Fibroblast of lung (primary cell): Measurements from ENCODE around the gene TSHZ3.

ENCODE experiments used
- CTCF ChIP-seq, 2 donors: IDR thresholded peaks in 1 of 2; conservative IDR thresholded peaks in 1 of 2; 1 replicate in 1 of 2; 2 replicates in 1 of 2; pipeline ENCODE4 v1.5.1; 2011 to 2012; ENCODE audit warnings: low read length in 2 of 2, control low read depth in 1 of 2, inconsistent platforms in 1 of 2, low read depth in 1 of 2, mild to moderate bottlenecking in 1 of 2
- EZH2 ChIP-seq: IDR thresholded peaks from 2 replicates; pipeline ENCODE4 v1.5.1; 2012; ENCODE audit warnings: low read length, control low read depth, mild to moderate bottlenecking; ENCODE audit errors: missing control alignments

DNA sequence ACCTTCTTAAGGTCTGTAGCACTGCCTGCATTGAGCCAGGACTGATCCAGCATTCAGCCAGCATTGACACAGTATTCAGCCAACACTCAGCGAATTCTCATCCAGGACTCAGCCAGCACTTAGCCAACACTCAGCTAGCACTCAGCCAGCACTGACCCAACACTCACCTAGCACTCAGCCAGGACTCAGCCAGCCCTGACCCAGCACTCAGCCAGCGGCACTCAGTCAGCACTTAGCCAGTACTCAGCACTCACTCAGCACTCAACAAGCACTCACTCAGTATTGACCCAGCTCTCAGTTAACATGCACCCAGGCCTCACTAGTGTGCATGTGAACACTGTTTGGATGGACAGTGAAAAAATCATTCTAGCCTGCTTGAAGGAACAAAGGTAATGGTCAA is 55.0 kb downstream of the TSHZ3 start:
- TF ChIP-seq EZH2 (no peak), CTCF (conservative IDR thresholded peaks at IDR 0.05 in 1 of 2, IDR thresholded peaks at IDR 0.05 in 1 of 2; ENCODE audit: low read depth in 1 of 2, low read length in 2 of 2) (no peak)
